GM12801 (cell line): Measurements from ENCODE around the gene LRRC34.

Experiments used
- TF ChIP-seq, protein P1 (sequence below): IDR thresholded peaks from one replicate; pipeline ENCODE4 v1.5.1; 2011; ENCODE audit warnings: control low read depth; ENCODE audit not compliant: insufficient read length; ENCODE audit errors: extremely low read depth

The LRRC34 gene

DNA sequence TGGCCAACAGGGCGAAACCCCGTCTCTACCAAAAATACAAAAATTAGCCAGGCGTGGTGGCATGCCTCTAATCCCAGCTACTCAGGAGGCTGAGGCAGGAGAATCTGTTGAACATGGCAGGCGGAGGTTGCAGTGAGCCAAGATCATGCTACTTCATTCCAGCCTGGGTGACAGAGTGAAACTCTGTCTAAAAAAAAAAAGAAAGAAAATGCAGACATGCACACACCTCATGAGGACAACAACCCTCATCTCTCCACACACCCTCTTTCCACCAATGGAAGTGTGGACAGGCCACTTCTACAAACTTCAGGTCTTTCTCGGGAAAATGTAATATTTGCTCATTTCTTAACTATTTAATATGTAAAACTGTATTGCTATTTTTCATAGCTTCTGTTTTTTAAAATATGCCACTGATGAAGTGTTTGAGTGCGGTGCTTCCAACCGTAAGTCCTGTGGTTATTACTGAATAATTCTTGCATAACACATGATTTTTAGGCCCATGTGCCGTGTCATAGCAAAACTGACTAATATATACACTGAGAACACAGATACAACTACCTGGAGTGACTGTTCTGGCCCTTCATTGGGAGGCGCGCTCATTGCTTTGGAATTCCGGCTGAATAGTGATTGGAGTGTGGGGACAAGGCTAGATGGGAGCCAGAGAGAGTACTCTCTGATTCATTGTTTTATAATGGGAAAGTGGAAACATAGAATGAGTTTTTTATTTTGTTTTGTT is 33.9 kb upstream of the LRRC34 start:
- TF ChIP-seq, protein P1, sequence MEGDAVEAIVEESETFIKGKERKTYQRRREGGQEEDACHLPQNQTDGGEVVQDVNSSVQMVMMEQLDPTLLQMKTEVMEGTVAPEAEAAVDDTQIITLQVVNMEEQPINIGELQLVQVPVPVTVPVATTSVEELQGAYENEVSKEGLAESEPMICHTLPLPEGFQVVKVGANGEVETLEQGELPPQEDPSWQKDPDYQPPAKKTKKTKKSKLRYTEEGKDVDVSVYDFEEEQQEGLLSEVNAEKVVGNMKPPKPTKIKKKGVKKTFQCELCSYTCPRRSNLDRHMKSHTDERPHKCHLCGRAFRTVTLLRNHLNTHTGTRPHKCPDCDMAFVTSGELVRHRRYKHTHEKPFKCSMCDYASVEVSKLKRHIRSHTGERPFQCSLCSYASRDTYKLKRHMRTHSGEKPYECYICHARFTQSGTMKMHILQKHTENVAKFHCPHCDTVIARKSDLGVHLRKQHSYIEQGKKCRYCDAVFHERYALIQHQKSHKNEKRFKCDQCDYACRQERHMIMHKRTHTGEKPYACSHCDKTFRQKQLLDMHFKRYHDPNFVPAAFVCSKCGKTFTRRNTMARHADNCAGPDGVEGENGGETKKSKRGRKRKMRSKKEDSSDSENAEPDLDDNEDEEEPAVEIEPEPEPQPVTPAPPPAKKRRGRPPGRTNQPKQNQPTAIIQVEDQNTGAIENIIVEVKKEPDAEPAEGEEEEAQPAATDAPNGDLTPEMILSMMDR: no peak

DNA sequence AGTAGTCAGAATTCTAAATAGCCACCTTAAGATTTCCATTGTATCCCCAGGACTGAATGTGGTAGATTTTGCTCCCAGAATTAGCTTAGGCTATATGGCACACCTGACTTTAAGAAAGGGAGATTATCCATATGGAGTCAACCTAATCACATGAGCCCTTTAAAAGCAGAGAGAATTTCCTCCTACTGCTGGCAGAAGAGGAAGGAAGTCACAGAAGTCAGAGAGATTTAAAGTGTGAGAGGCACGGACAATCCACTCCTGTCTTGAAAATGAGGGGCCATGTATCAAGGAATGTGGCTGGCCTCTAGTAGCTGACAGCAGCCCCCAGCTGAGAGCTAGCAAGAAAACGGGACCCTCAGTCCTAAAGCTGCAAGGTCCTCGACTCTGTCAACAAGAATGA is 30.3 kb upstream of the LRRC34 start:
- TF ChIP-seq, protein P1: no peak

DNA sequence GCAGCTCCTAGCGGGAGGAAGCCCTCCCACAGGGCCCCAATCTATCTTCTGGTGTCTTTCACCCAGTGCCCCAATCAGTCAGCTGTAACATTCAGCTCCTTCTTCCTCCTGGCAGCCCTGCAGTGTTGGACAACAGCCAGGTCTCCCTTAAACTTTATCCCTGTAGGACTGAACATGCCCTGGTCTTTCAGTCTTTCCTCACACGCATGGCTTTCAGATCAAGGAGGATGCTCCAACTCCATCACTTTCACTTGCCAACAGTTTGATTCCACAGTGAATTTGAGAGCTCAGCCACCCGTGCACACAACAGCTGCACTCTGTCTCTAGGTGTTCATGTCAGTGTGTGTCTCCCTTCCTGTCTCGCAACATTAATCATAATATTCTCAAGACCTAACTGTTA is 28.5 kb upstream of the LRRC34 start:
- TF ChIP-seq, protein P1: no peak

DNA sequence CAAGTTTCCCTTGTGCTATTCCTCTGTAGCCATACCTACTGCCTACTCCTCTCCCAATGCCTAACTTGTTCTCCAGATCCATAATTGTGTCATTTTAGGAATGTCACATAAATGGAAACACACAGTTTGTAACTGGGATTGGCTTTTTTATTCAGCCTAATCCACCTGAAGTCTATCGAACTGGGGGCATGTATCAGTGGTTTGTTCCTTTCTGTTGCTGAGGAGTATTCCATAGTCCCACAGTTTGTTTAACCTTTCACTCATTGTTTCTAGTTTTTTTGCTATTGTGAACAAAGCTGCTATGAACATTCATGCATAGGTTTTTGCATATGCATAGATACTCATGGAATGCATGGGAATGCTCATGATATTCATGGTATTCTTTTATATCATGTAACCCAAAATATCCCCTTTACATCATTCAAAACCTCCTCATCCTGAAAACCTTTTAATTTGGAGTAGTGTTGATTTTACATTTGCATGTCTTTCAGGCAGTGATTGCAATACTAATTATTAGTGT is 25.9 kb upstream of the LRRC34 start:
- TF ChIP-seq, protein P1: no peak

DNA sequence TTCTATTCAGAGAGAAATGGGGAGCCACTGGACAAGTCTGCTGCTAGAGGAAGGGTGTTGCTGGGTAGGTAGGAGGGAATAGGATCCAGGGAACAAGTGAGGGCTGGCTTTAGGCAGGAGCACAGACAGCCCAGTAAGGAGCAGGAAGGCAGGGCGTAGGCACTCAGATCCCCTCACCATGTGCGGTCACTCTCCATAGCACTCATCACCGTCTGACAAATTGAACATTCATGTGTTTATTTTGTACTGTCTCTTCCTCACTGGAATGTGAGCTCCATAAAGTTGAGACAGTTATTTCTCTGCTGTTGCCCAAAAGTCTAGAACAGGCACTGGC is 24.2 kb upstream of the LRRC34 start:
- TF ChIP-seq, protein P1: no peak

DNA sequence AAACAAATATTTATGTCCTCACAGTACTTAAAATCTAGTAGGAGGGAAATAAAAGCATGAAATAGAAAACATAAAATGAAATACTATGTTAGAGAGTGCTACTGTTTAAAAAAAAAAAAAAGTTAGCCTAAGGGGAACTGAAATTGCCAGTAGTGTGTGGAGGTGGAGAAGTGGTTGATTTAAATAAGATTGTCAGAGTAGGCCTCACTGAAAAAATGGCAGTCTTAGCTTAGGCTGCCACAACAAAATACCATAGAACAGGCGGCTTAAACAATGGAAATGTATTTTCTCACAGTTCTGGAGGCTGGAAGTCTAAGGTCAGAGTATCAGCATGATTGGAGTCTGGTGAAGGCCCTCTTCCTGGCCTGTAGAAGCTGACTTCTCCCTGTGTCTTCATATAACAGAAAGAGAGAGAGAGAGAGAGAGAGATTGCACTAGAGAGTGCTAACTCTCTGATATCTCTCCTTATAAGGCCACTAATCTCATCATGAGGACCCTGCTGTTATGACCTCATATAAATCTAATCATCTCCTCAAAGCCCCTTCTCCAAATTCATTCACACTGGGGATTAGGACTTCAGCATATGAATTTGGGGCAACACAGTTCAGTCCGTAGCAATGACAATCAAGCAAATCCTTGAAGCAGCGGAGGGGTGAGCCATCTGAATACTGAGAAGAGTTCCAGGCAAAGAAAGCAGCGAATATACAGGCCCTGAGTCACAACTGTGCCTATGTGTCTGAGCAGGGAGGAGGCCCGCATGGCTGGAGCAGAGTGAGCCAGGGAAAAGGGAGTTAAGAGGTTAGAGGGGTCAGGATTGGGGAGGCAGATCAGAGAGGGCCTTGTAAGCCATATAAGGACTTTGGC is 23.6 kb upstream of the LRRC34 start:
- TF ChIP-seq, protein P1: no peak

DNA sequence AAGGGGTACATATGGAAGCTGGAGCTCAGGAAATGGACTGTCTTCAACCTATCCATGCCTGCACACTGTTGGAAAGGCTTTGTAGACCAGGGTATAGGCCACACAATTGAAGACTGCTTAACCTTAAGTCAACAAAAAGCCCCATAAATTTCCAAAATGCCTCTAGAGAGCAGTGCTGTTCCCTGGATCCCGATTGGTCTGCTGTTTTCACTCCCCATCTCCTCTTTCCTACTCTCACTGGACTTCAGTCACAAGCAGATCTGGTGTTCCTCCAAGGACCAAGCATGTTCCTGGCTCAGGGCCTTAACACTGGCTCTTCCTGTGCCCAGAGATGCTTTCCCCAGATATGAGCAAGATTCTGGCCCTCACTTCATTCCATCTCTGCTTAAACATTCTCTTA is 22.8 kb upstream of the LRRC34 start:
- TF ChIP-seq, protein P1: no peak
